ENCODE results near the gene PPP1R11.
"Not testable (repeated sequence)": the region's sequence is repeated elsewhere in the genome, so short reads cannot be mapped to it uniquely, and the experiment has no call there.

The PPP1R11 gene

GRCh38 chr6:30113841-30114240, 46.8 kb downstream of the PPP1R11 start:
- no peaks in the 10 kb centered on the region for H3K9me3 ChIP-seq (ENCODE audit: low read length)
- H3K27me3 ChIP-seq (ENCODE audit: control insufficient read depth in 1 of 2, insufficient read depth in 2 of 2, low read length in 2 of 2) = peaks cover 10 to 23% of the 10 kb centered on the region in 2 donors
- no peak overlapping the region for H3K9ac ChIP-seq (ENCODE audit: low read length)
- no peak overlapping the region for H3K4me3 ChIP-seq (ENCODE audit: low read depth in 1 of 2, low read length in 2 of 2)
- H3K36me3 ChIP-seq (ENCODE audit: insufficient read depth, low read length) = no peaks in the 10 kb centered on the region
- no peak overlapping the region for H3K27ac ChIP-seq (ENCODE audit: low read depth, low read length)
- H3K4me1 ChIP-seq (ENCODE audit: insufficient read depth, low read length) = no peaks in the 10 kb centered on the region

- no peaks in the 10 kb centered on the region for H3K36me3 ChIP-seq (ENCODE audit: insufficient read depth, low read length)
- peaks cover 4 to 5% of the 10 kb centered on the region in 2 donors for H3K27me3 ChIP-seq (ENCODE audit: control insufficient read depth in 1 of 2, insufficient read depth in 2 of 2, low read length in 2 of 2)
- no peaks in the 10 kb centered on the region for H3K4me1 ChIP-seq (ENCODE audit: insufficient read depth, low read length)
- H3K9me3 ChIP-seq (ENCODE audit: low read length) = no peaks in the 10 kb centered on the region
- H3K9ac ChIP-seq (ENCODE audit: low read length) = no peak overlapping the region
- no peak overlapping the region for H3K4me3 ChIP-seq (ENCODE audit: low read depth in 1 of 2, low read length in 2 of 2)
- H3K27ac ChIP-seq (ENCODE audit: low read depth, low read length) = no peak overlapping the region
Observed at GRCh38 chr6:30116724-30117123, 49.7 kb downstream of the PPP1R11 start.

GRCh38 chr6:30118691-30119090, 51.7 kb downstream of the PPP1R11 start:
- not testable (repeated sequence) for H3K36me3 ChIP-seq (ENCODE audit: insufficient read depth, low read length); H3K27ac ChIP-seq (ENCODE audit: low read depth, low read length); H3K27me3 ChIP-seq (ENCODE audit: control insufficient read depth in 1 of 2, insufficient read depth in 2 of 2, low read length in 2 of 2); H3K9me3 ChIP-seq (ENCODE audit: low read length); H3K4me3 ChIP-seq (ENCODE audit: low read depth in 1 of 2, low read length in 2 of 2); H3K4me1 ChIP-seq (ENCODE audit: insufficient read depth, low read length); H3K9ac ChIP-seq (ENCODE audit: low read length)
